CD14-positive monocyte (primary cell): Measurements from ENCODE around the gene PTPRC. TPM values are rescaled to one million over a fixed set of nuclear protein-coding genes. Genes with fewer than 3 reads are reported as not detected.
A peak's percentile ranks its signal among the peaks of the same experiment; 100 is the strongest.

ENCODE experiments used
- DNase-seq, 3 donors: peaks; one replicate each; pipeline ENCODE4 v3.0.0-alpha.2; 2011 to 2022
- H2AFZ ChIP-seq: 2 replicates; pipeline ENCODE4 v1.6.0; 2012; ENCODE audit warnings: mild to moderate bottlenecking, low read depth, low read length, inconsistent platforms; ENCODE audit not compliant: insufficient read depth, poor library complexity, severe bottlenecking
- H3K27ac ChIP-seq, 2 donors: 1 replicate in 1 of 2; 2 replicates in 1 of 2; pipeline ENCODE4 v1.5.1; 2012 to 2013; ENCODE audit warnings: low read length in 2 of 2, control low read depth in 1 of 2, inconsistent platforms in 1 of 2, low read depth in 1 of 2, mild to moderate bottlenecking in 1 of 2
- H3K27me3 ChIP-seq, 2 donors: one replicate each; pipeline versions ENCODE4 v1.6.0 to v1.6.1; 2011 to 2013; ENCODE audit warnings: low read length in 2 of 2; ENCODE audit not compliant: control insufficient read depth in 2 of 2, insufficient read depth in 2 of 2
- H3K36me3 ChIP-seq, 2 donors: replicated peaks in 1 of 2; 1 replicate in 1 of 2; 2 replicates in 1 of 2; pipeline versions ENCODE4 v1.5.1 to v1.6.1; 2012 to 2013; ENCODE audit warnings: low read length in 2 of 2, control low read depth in 1 of 2, inconsistent platforms in 1 of 2, mild to moderate bottlenecking in 1 of 2; ENCODE audit not compliant: insufficient read depth in 2 of 2, control insufficient read depth in 1 of 2
- H3K4me1 ChIP-seq, 2 donors: 1 replicate in 1 of 2; 2 replicates in 1 of 2; pipeline versions ENCODE4 v1.5.1 to v1.6.1; 2012 to 2013; ENCODE audit warnings: low read length in 2 of 2, control low read depth in 1 of 2, inconsistent platforms in 1 of 2, mild to moderate bottlenecking in 1 of 2, moderate library complexity in 1 of 2; ENCODE audit not compliant: insufficient read depth in 2 of 2, control insufficient read depth in 1 of 2
- H3K4me2 ChIP-seq: replicated peaks from 2 replicates; pipeline ENCODE3; 2012; ENCODE audit warnings: low read length, moderate library complexity, mild to moderate bottlenecking; ENCODE audit not compliant: poor library complexity, severe bottlenecking; ENCODE audit errors: extremely low read depth
- H3K4me3 ChIP-seq, 3 experiments: fragments of 200-600 bp in 1 of 3; sonication (generic) in 1 of 3; replicated peaks in 1 of 3; 1 replicate in 2 of 3; 2 replicates in 1 of 3; pipeline ENCODE4 v1.5.1; 2011 to 2013; ENCODE audit warnings: low read length in 3 of 3, mild to moderate bottlenecking in 3 of 3, control low read depth in 2 of 3, low read depth in 2 of 3, inconsistent platforms in 1 of 3, moderate library complexity in 1 of 3
- H3K79me2 ChIP-seq: 2 replicates; pipeline ENCODE4 v1.6.0; 2012; ENCODE audit warnings: mild to moderate bottlenecking, control low read depth, inconsistent platforms, low read length, moderate library complexity; ENCODE audit not compliant: insufficient read depth
- H3K9ac ChIP-seq: 2 replicates; pipeline ENCODE4 v1.6.0; 2017; ENCODE audit warnings: low read length, mild to moderate bottlenecking; ENCODE audit not compliant: insufficient read depth, poor library complexity, severe bottlenecking
- H3K9me3 ChIP-seq, 2 donors: replicated peaks in 1 of 2; 1 replicate in 1 of 2; 2 replicates in 1 of 2; pipeline versions ENCODE4 v1.5.1 to v1.6.1; 2012 to 2013; ENCODE audit warnings: low read length in 2 of 2, control low read depth in 1 of 2; ENCODE audit not compliant: control insufficient read depth in 1 of 2, insufficient read depth in 1 of 2
- H4K20me1 ChIP-seq: 2 replicates; pipeline ENCODE4 v1.6.0; 2012; ENCODE audit warnings: mild to moderate bottlenecking, low read length, control low read depth, moderate library complexity; ENCODE audit not compliant: insufficient read depth
- H3K27ac Mint-ChIP-seq, 7 donors: one replicate each; pipeline ENCODE4 v1.8.0; 2020; ENCODE audit warnings: mild to moderate bottlenecking in 7 of 7, mixed read lengths in 7 of 7, moderate library complexity in 6 of 7, inconsistent platforms in 2 of 7
- H3K27me3 Mint-ChIP-seq, 3 donors: one replicate each; pipeline ENCODE4 v1.8.0; 2021 to 2022; ENCODE audit warnings: low read depth in 3 of 3, mild to moderate bottlenecking in 3 of 3, mixed read lengths in 3 of 3, moderate library complexity in 3 of 3, inconsistent platforms in 1 of 3
- H3K36me3 Mint-ChIP-seq, 2 donors: one replicate each; pipeline ENCODE4 v1.8.0; 2020; ENCODE audit warnings: mixed read lengths in 2 of 2, inconsistent platforms in 1 of 2, mild to moderate bottlenecking in 1 of 2
- H3K4me1 Mint-ChIP-seq: one replicate; pipeline ENCODE4 v1.8.0; 2020; ENCODE audit warnings: mild to moderate bottlenecking, mixed read lengths
- H3K4me3 Mint-ChIP-seq, 2 donors: one replicate each; pipeline ENCODE4 v1.8.0; 2020; ENCODE audit warnings: mild to moderate bottlenecking in 2 of 2, mixed read lengths in 2 of 2, moderate library complexity in 1 of 2
- H3K9me3 Mint-ChIP-seq, 7 donors: one replicate each; pipeline ENCODE4 v1.8.0; 2020 to 2022; ENCODE audit warnings: mixed read lengths in 7 of 7, mild to moderate bottlenecking in 6 of 7, moderate library complexity in 6 of 7, inconsistent platforms in 2 of 7
- CTCF ChIP-seq: fragments of 200-600 bp; IDR thresholded peaks from one replicate; pipeline ENCODE4 v1.8.0; 2022; ENCODE audit warnings: antibody characterized with exemption, mild to moderate bottlenecking
- WGBS: methylation state at CpG from one replicate; pipeline ENCODE4 v1.1.5; 2013; ENCODE audit warnings: missing lambda C conversion rate; ENCODE audit not compliant: insufficient coverage; 5-methylcytosine and 5-hydroxymethylcytosine counted together
- intact Hi-C, 2 donors: fragments of 100-400 bp; cut with micrococcal nuclease; formaldehyde crosslinking; loops; one replicate each; pipeline versions ENCODE4 v1.15.0 to v1.15.1; 2023
- polyA plus RNA-seq, 3 donors: library from polyadenylated mRNA; depleted of rRNA in 1 of 3; unstranded in 2 of 3; stranded (reverse) in 1 of 3; fragments of 300-500 nt in 2 of 3; fragments of >200 nt in 1 of 3; fragmentation: Illumina TruSeq in 2 of 3; gene quantifications; 1 replicate in 2 of 3; 2 replicates in 1 of 3; pipeline ENCODE4 v1.2.3, GENCODE V29; 2012 to 2021

The PTPRC gene
- polyA plus RNA-seq, 3 donors, result 410 to 992 (median 667) TPM

- H3K9me3 Mint-ChIP-seq, result peaks cover 0 to 5% (median 0%) of the 10 kb centered on the region in 7 donors
- peak overlapping the region; percentile 90 to 94 (median 93) for H3K27ac Mint-ChIP-seq
- TF ChIP-seq CTCF, result no peak
- Histone ChIP-seq H3K27ac (peak overlapping the region in 1 of 2 donors; percentile 90), H3K36me3 (peaks cover 7 to 12% of the 10 kb centered on the region in 2 donors), H3K27me3 (no peaks in the 10 kb centered on the region), H3K79me2 (peaks cover 68% of the 10 kb centered on the region), H3K4me2 (peak overlapping the region; percentile 83), H4K20me1 (peaks cover 23% of the 10 kb centered on the region), H3K9ac (peak overlapping the region; percentile 86), H2AFZ (peak overlapping the region; percentile 10), H3K4me3 (peak overlapping the region in 2 of 3 experiments; percentile 93 to 100), H3K4me1 (peaks cover 27 to 53% of the 10 kb centered on the region in 2 donors), H3K9me3 (no peaks in the 10 kb centered on the region)
- H3K4me1 Mint-ChIP-seq, result peaks cover 48% of the 10 kb centered on the region
- DNase-seq, result no peak
- no CpG with 5 or more reads among the region's 1 CpG for WGBS
- H3K4me3 Mint-ChIP-seq, result peak overlapping the region; percentile 57 to 77
- intact Hi-C loops, result no loop called here
- peaks cover 18 to 29% of the 10 kb centered on the region in 2 donors for H3K36me3 Mint-ChIP-seq
- H3K27me3 Mint-ChIP-seq, result no peaks in the 10 kb centered on the region
These were observed 399 bp upstream of the PTPRC start for GRCh38 chr1:198638441-198638840.

- Mint-ChIP-seq H3K9me3 (no peaks in the 10 kb centered on the region), H3K4me3 (peak overlapping the region; percentile 77 to 92), H3K36me3 (peaks cover 29 to 36% of the 10 kb centered on the region in 2 donors), H3K27me3 (no peaks in the 10 kb centered on the region), H3K27ac (peak overlapping the region; percentile 85 to 94 (median 94)), H3K4me1 (peaks cover 48% of the 10 kb centered on the region)
- WGBS, result no CpG with 5 or more reads among the region's 1 CpG
- H3K4me2 ChIP-seq, result peak overlapping the region; percentile 83
- peak overlapping the region; percentile 20 to 90 for H3K27ac ChIP-seq
- H3K36me3 ChIP-seq, result peaks cover 18 to 24% of the 10 kb centered on the region in 2 donors
- H4K20me1 ChIP-seq, result peaks cover 35% of the 10 kb centered on the region
- peaks cover 81% of the 10 kb centered on the region for H3K79me2 ChIP-seq
- intact Hi-C loops, result loop anchor here (5.0 kb wide), 1 partner anchor 43 kb away; no protein-coding TSS in a partner anchor
- H3K27me3 ChIP-seq, result no peaks in the 10 kb centered on the region
- DNase-seq, result no peak
- TF ChIP-seq CTCF, result no peak
- peak overlapping the region; percentile 93 to 100 (median 96) for H3K4me3 ChIP-seq
- peaks cover 26 to 54% of the 10 kb centered on the region in 2 donors for H3K4me1 ChIP-seq
- H3K9me3 ChIP-seq, result no peaks in the 10 kb centered on the region
- H2AFZ ChIP-seq, result no peak overlapping the region
- peak overlapping the region; percentile 86 for H3K9ac ChIP-seq
These were observed 867 bp downstream of the PTPRC start for GRCh38 chr1:198639671-198640143.
